H9 (cell line): ENCODE results near the gene ERI3. TPM values are rescaled to one million over a fixed set of nuclear protein-coding genes. Genes with fewer than 3 reads are reported as not detected.

Experiments
- DNase-seq: peaks from one replicate; pipeline ENCODE4 v3.0.0-alpha.2; 2017
- H2AFZ ChIP-seq: one replicate; pipeline ENCODE4 v1.6.1; 2013; ENCODE audit warnings: mild to moderate bottlenecking, low read length, control low read depth, moderate library complexity
- H2AK5ac ChIP-seq: 2 replicates; pipeline ENCODE4 v1.6.1; 2013; ENCODE audit warnings: low read length, control low read depth, mixed read lengths; ENCODE audit not compliant: insufficient read length
- H2BK120ac ChIP-seq: one replicate; pipeline ENCODE4 v1.6.1; 2013; ENCODE audit warnings: low read depth, mild to moderate bottlenecking, low read length, control low read depth, inconsistent platforms; ENCODE audit not compliant: poor library complexity, severe bottlenecking
- H2BK12ac ChIP-seq: 2 replicates; pipeline ENCODE4 v1.6.1; 2013; ENCODE audit warnings: low read length, control low read depth, mixed read lengths, low read depth; ENCODE audit not compliant: insufficient read length
- H2BK15ac ChIP-seq: 2 replicates; pipeline ENCODE4 v1.6.1; 2013; ENCODE audit warnings: low read depth, low read length, control low read depth
- H2BK20ac ChIP-seq: one replicate; pipeline ENCODE4 v1.6.1; 2013; ENCODE audit warnings: low read depth, mild to moderate bottlenecking, low read length, control low read depth, inconsistent platforms; ENCODE audit not compliant: poor library complexity, severe bottlenecking
- H2BK5ac ChIP-seq: 2 replicates; pipeline ENCODE4 v1.6.1; 2013; ENCODE audit warnings: low read length, control low read depth, mixed read lengths; ENCODE audit not compliant: insufficient read length
- H3K14ac ChIP-seq: 2 replicates; pipeline ENCODE4 v1.6.1; 2013; ENCODE audit warnings: low read length, control low read depth; ENCODE audit not compliant: insufficient read depth
- H3K18ac ChIP-seq: 2 replicates; pipeline ENCODE4 v1.6.1; 2013; ENCODE audit warnings: low read depth, mild to moderate bottlenecking, mixed read lengths, low read length, control low read depth; ENCODE audit not compliant: insufficient read length
- H3K23ac ChIP-seq: 2 replicates; pipeline ENCODE4 v1.6.1; 2013; ENCODE audit warnings: low read length, control low read depth, mixed read lengths, low read depth; ENCODE audit not compliant: insufficient read length
- H3K23me2 ChIP-seq: 2 replicates; pipeline ENCODE4 v1.6.1; 2013; ENCODE audit warnings: low read depth, mild to moderate bottlenecking, mixed read lengths, low read length, control low read depth; ENCODE audit not compliant: insufficient read length, poor library complexity, severe bottlenecking
- H3K27ac ChIP-seq: 2 replicates; pipeline ENCODE4 v1.5.1; 2013; ENCODE audit warnings: low read length, control low read depth, mixed read lengths, low read depth; ENCODE audit not compliant: insufficient read length
- H3K27me3 ChIP-seq: 2 replicates; pipeline ENCODE4 v1.6.1; 2013; ENCODE audit warnings: low read length, control low read depth, inconsistent platforms; ENCODE audit not compliant: insufficient read depth
- H3K4ac ChIP-seq: 2 replicates; pipeline ENCODE4 v1.6.1; 2013; ENCODE audit warnings: low read depth, mild to moderate bottlenecking, control low read depth, inconsistent platforms, low read length, moderate library complexity
- H3K4me1 ChIP-seq: 2 replicates; pipeline ENCODE4 v1.6.1; 2013; ENCODE audit warnings: low read length, control low read depth, inconsistent platforms; ENCODE audit not compliant: insufficient read depth
- H3K4me2 ChIP-seq: 2 replicates; pipeline ENCODE4 v1.6.1; 2013; ENCODE audit warnings: low read length, control low read depth, mixed read lengths; ENCODE audit not compliant: insufficient read length, insufficient read depth
- H3K56ac ChIP-seq: 2 replicates; pipeline ENCODE4 v1.6.1; 2013; ENCODE audit warnings: low read depth, mild to moderate bottlenecking, mixed read lengths, low read length, control low read depth; ENCODE audit not compliant: insufficient read length
- H3K79me1 ChIP-seq: 2 replicates; pipeline ENCODE4 v1.6.1; 2013; ENCODE audit warnings: low read depth, mild to moderate bottlenecking, moderate library complexity, low read length, control low read depth, inconsistent platforms; ENCODE audit not compliant: insufficient read depth, poor library complexity, severe bottlenecking
- H3K79me2 ChIP-seq: 2 replicates; pipeline ENCODE4 v1.6.1; 2013; ENCODE audit warnings: low read length, control low read depth, inconsistent platforms; ENCODE audit not compliant: insufficient read depth
- H3K9ac ChIP-seq: 2 replicates; pipeline ENCODE4 v1.6.1; 2013; ENCODE audit warnings: low read length, control low read depth, mixed read lengths; ENCODE audit not compliant: insufficient read length; ENCODE audit errors: extremely low read depth
- H3K9me3 ChIP-seq: one replicate; pipeline ENCODE4 v1.6.1; 2013; ENCODE audit warnings: low read depth, low read length, inconsistent platforms; ENCODE audit not compliant: control insufficient read depth
- H3T11ph ChIP-seq: one replicate; pipeline ENCODE4 v1.6.1; 2013; ENCODE audit warnings: mild to moderate bottlenecking, low read length, control low read depth, inconsistent platforms
- H4K20me1 ChIP-seq: one replicate; pipeline ENCODE4 v1.6.1; 2013; ENCODE audit not compliant: control insufficient read depth, insufficient read length, insufficient read depth
- H4K5ac ChIP-seq: 2 replicates; pipeline ENCODE4 v1.6.1; 2013; ENCODE audit warnings: low read depth, mild to moderate bottlenecking, mixed read lengths, low read length, control low read depth; ENCODE audit not compliant: insufficient read length
- H4K8ac ChIP-seq: replicated peaks from 2 replicates; pipeline ENCODE4 v1.6.1; 2013; ENCODE audit warnings: low read length, control low read depth, mixed read lengths, low read depth; ENCODE audit not compliant: insufficient read length
- H4K91ac ChIP-seq: 2 replicates; pipeline ENCODE4 v1.6.1; 2013; ENCODE audit warnings: low read depth, mild to moderate bottlenecking, moderate library complexity, mixed read lengths, low read length, control low read depth; ENCODE audit not compliant: insufficient read length
- H3K27ac Mint-ChIP-seq, 3 experiments: 2 replicates in 2 of 3; 3 replicates in 1 of 3; pipeline ENCODE4 v1.8.0; 2020 to 2021; ENCODE audit warnings: mixed read lengths in 3 of 3, mild to moderate bottlenecking in 1 of 3, moderate library complexity in 1 of 3
- H3K27me3 Mint-ChIP-seq: 2 replicates; pipeline ENCODE4 v1.8.0; 2021; ENCODE audit warnings: low read depth, mild to moderate bottlenecking, moderate library complexity, mixed read lengths
- H3K36me3 Mint-ChIP-seq, 3 experiments: 2 replicates in 2 of 3; 3 replicates in 1 of 3; pipeline ENCODE4 v1.8.0; 2020 to 2021; ENCODE audit warnings: low read depth in 3 of 3, mixed read lengths in 3 of 3; ENCODE audit not compliant: insufficient read depth in 1 of 3
- H3K4me1 Mint-ChIP-seq, 2 experiments: 2 replicates each; pipeline ENCODE4 v1.8.0; 2020; ENCODE audit warnings: mixed read lengths in 2 of 2
- H3K4me3 Mint-ChIP-seq, 2 experiments: 2 replicates in 1 of 2; 3 replicates in 1 of 2; pipeline ENCODE4 v1.8.0; 2020 to 2021; ENCODE audit warnings: mild to moderate bottlenecking in 2 of 2, mixed read lengths in 2 of 2, moderate library complexity in 1 of 2
- H3K9me3 Mint-ChIP-seq, 2 experiments: 2 replicates in 1 of 2; 3 replicates in 1 of 2; pipeline ENCODE4 v1.8.0; 2020; ENCODE audit warnings: mild to moderate bottlenecking in 2 of 2, mixed read lengths in 2 of 2, moderate library complexity in 1 of 2
- WGBS: extraction: QIAGEN DNeasy Blood & Tissue Kit; methylation state at CpG from one replicate; pipeline ENCODE4 v1.1.7; 2013; ENCODE audit warnings: missing lambda C conversion rate, low lambda C conversion rate, mixed read lengths; ENCODE audit not compliant: insufficient read length; ENCODE audit errors: extremely low coverage; 5-methylcytosine and 5-hydroxymethylcytosine counted together
- total RNA-seq: library from RNA; stranded (reverse); gene quantifications from 2 replicates; pipeline ENCODE4 v1.2.1, GENCODE V29; 2021
- TF ChIP-seq, protein P1 (sequence below): fragments of 200-600 bp; sonication (generic); conservative IDR thresholded peaks from 3 replicates; pipeline ENCODE4 v1.8.0; 2021; ENCODE audit warnings: antibody characterized with exemption, mild to moderate bottlenecking

ERI3 gene
- total RNA-seq, 1 experiment from 2014 or later: 61.6 TPM

DNA sequence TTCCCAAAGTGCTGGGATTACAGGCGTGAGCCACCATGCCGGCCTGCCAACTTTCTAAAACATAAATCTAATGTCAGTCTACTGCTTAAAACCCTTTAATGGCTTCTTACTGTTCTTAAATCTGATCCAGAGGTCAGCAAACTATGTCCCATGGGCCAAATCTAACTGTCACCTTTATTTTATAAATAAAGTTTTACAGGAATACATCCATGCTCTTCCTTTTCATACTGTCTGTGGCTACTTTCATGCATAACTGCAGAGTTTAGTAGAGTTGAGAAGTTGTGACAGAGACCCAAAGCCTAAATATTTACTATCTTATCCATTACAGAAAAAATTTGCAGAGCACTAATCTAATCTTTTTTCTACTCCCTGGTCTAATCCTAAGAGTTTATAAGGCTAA, 3.8 kb downstream of the ERI3 start:
- Mint-ChIP-seq H3K36me3 (peaks cover 0 to 9% (median 0%) of the 10 kb centered on the region in 3 experiments; a peak in 2 of 7 replicates), H3K9me3 (no peaks in the 10 kb centered on the region), H3K4me3 (no peak overlapping the region), H3K27me3 (no peaks in the 10 kb centered on the region), H3K4me1 (peaks cover 50 to 58% of the 10 kb centered on the region in 2 experiments), H3K27ac (peak overlapping the region in 2 of 3 experiments; percentile 26 to 40; a peak in 2 of 7 replicates)
- H3K9ac ChIP-seq: no peak overlapping the region
- no peak overlapping the region for H2AK5ac ChIP-seq
- no peak overlapping the region for H2BK120ac ChIP-seq
- H2AFZ ChIP-seq: no peak overlapping the region
- no peak overlapping the region for H3K14ac ChIP-seq
- H3K79me2 ChIP-seq: peaks cover 6% of the 10 kb centered on the region; the same call in 1 of the 2 replicates
- no peak overlapping the region for H2BK12ac ChIP-seq
- no peaks in the 10 kb centered on the region for H3K79me1 ChIP-seq
- no peak overlapping the region for H4K8ac ChIP-seq
- H3K18ac ChIP-seq: no peak overlapping the region
- TF ChIP-seq, protein P1, sequence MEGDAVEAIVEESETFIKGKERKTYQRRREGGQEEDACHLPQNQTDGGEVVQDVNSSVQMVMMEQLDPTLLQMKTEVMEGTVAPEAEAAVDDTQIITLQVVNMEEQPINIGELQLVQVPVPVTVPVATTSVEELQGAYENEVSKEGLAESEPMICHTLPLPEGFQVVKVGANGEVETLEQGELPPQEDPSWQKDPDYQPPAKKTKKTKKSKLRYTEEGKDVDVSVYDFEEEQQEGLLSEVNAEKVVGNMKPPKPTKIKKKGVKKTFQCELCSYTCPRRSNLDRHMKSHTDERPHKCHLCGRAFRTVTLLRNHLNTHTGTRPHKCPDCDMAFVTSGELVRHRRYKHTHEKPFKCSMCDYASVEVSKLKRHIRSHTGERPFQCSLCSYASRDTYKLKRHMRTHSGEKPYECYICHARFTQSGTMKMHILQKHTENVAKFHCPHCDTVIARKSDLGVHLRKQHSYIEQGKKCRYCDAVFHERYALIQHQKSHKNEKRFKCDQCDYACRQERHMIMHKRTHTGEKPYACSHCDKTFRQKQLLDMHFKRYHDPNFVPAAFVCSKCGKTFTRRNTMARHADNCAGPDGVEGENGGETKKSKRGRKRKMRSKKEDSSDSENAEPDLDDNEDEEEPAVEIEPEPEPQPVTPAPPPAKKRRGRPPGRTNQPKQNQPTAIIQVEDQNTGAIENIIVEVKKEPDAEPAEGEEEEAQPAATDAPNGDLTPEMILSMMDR: no peak
- no peak overlapping the region for H3K4ac ChIP-seq
- H3T11ph ChIP-seq: no peak overlapping the region
- no peaks in the 10 kb centered on the region for H4K20me1 ChIP-seq
- no peak for DNase-seq
- no peak overlapping the region for H3K4me2 ChIP-seq
- H3K27ac ChIP-seq: no peak overlapping the region
- H3K56ac ChIP-seq: no peak overlapping the region
- peaks cover 5% of the 10 kb centered on the region; the same call in 1 of the 2 replicates for H3K4me1 ChIP-seq
- H2BK15ac ChIP-seq: no peak overlapping the region
- no CpG with 5 or more reads among the region's 2 CpGs for WGBS
- no peak overlapping the region for H2BK5ac ChIP-seq
- peaks cover 6% of the 10 kb centered on the region for H3K23me2 ChIP-seq
- no peaks in the 10 kb centered on the region for H3K9me3 ChIP-seq
- no peak overlapping the region for H3K23ac ChIP-seq
- H3K27me3 ChIP-seq: no peaks in the 10 kb centered on the region
- no peak overlapping the region for H4K91ac ChIP-seq
- no peak overlapping the region for H4K5ac ChIP-seq
- H2BK20ac ChIP-seq: no peak overlapping the region
